GM12874 (cell line): ENCODE results near the gene RHOH.

Source experiments
- CTCF ChIP-seq: IDR thresholded peaks from 2 replicates; pipeline ENCODE4 v1.5.1; 2011; ENCODE audit warnings: low read depth, mild to moderate bottlenecking, control low read depth, low read length, moderate library complexity; ENCODE audit not compliant: insufficient read depth

Gene RHOH

GRCh38 chr4:40223343-40223742 lies 26.5 kb downstream of the RHOH start:
- no peak for TF ChIP-seq CTCF

GRCh38 chr4:40224432-40224831 lies 27.6 kb downstream of the RHOH start:
- TF ChIP-seq CTCF, result no peak

- no peak for TF ChIP-seq CTCF
These were observed 28.7 kb downstream of the RHOH start for GRCh38 chr4:40225497-40225896.

GRCh38 chr4:40227284-40227683 lies 30.5 kb downstream of the RHOH start:
- no peak for TF ChIP-seq CTCF

- TF ChIP-seq CTCF, result peak; percentile 55
These were observed 31.9 kb downstream of the RHOH start for GRCh38 chr4:40228497-40229365.

- TF ChIP-seq CTCF, result no peak
These were observed 34.6 kb downstream of the RHOH start for GRCh38 chr4:40231316-40231863.

- no peak for TF ChIP-seq CTCF
These were observed 35.8 kb downstream of the RHOH start for GRCh38 chr4:40232610-40233009.
